Calu3 (cell line): ENCODE measurements around the gene SLC25A40. TPM values are rescaled to one million over a fixed set of nuclear protein-coding genes. Genes with fewer than 3 reads are reported as not detected.
"Not testable (repeated sequence)": the region's sequence is repeated elsewhere in the genome, so short reads cannot be mapped to it uniquely, and the experiment has no call there.

ENCODE experiments used
- BruUV-seq: library from RNA; stranded (reverse); fragments of 400-500 nt; replicated peaks from 2 replicates; lab custom pipeline; 2021; lab: Mats Ljungman, UMichigan
- CTCF ChIA-PET: fragments of 300-600 bp; sonication (Branson Sonifier 250); formaldehyde crosslinking; loops from one replicate; lab custom pipeline; 2022; ENCODE audit warnings: antibody characterized with exemption; lab: Charles Lee
- DNase-seq: peaks from one replicate; pipeline ENCODE4 v3.0.0; 2022
- H3K27ac Mint-ChIP-seq: one replicate; pipeline ENCODE4 v1.8.0; 2022; ENCODE audit warnings: mixed read lengths; ENCODE audit not compliant: unreplicated experiment
- H3K27me3 Mint-ChIP-seq: one replicate; pipeline ENCODE4 v1.8.0; 2022; ENCODE audit warnings: mixed read lengths; ENCODE audit not compliant: unreplicated experiment
- H3K36me3 Mint-ChIP-seq: one replicate; pipeline ENCODE4 v1.8.0; 2022; ENCODE audit warnings: mild to moderate bottlenecking, moderate library complexity, mixed read lengths; ENCODE audit not compliant: insufficient read depth, unreplicated experiment
- H3K4me1 Mint-ChIP-seq: one replicate; pipeline ENCODE4 v1.8.0; 2022; ENCODE audit warnings: mild to moderate bottlenecking, low read depth, mixed read lengths; ENCODE audit not compliant: unreplicated experiment
- H3K4me3 Mint-ChIP-seq: one replicate; pipeline ENCODE4 v1.8.0; 2022; ENCODE audit warnings: mild to moderate bottlenecking, low read depth, moderate library complexity, mixed read lengths; ENCODE audit not compliant: unreplicated experiment
- H3K9me3 Mint-ChIP-seq: one replicate; pipeline ENCODE4 v1.8.0; 2022; ENCODE audit warnings: low read depth, mixed read lengths; ENCODE audit not compliant: unreplicated experiment
- CTCF ChIP-seq: fragments of 200-600 bp; IDR thresholded peaks from one replicate; pipeline ENCODE4 v1.8.0; 2022; ENCODE audit warnings: antibody characterized with exemption; ENCODE audit not compliant: unreplicated experiment
- intact Hi-C: fragments of 100-400 bp; cut with micrococcal nuclease; formaldehyde crosslinking; loops from one replicate; pipeline ENCODE4 v1.10.0; 2022; ENCODE audit not compliant: unreplicated experiment
- total RNA-seq: library from RNA; stranded (reverse); gene quantifications from 2 replicates; pipeline ENCODE4 v1.2.3, GENCODE V29; 2022

The SLC25A40 gene
- total RNA-seq, 1 experiment from 2014 or later: 17.3 TPM

DNA sequence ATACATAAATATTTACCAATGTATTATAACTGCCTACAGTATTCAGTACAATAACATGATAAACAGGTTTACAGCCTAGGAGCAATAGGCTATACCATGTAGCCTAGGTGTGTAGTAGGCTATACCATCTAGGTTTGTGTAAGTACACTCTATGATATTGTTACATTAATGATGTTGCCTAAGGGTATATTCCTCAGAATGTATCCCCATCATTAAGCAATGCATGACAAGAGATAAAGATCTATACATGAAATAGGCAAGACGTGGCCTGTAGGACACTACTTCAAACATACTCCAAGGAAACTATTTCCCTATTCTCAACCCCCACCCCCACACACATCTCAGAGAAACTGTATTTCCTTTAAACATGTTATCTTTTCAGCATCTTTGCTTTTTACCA is 42.6 kb upstream of the SLC25A40 start:
- no TSS peak for BruUV-seq
- DNase-seq: no peak
- TF ChIP-seq CTCF: no peak
- Mint-ChIP-seq H3K4me3 (no peak overlapping the region), H3K9me3 (no peaks in the 10 kb centered on the region), H3K4me1 (no peaks in the 10 kb centered on the region), H3K36me3 (no peaks in the 10 kb centered on the region), H3K27me3 (no peaks in the 10 kb centered on the region), H3K27ac (no peak overlapping the region)
- intact Hi-C loops: no loop called here
- CTCF ChIA-PET: interaction anchor here (0.7 kb wide), 1 partner anchor 150 kb away, joined by 4 read pairs; no protein-coding TSS in a partner anchor

DNA sequence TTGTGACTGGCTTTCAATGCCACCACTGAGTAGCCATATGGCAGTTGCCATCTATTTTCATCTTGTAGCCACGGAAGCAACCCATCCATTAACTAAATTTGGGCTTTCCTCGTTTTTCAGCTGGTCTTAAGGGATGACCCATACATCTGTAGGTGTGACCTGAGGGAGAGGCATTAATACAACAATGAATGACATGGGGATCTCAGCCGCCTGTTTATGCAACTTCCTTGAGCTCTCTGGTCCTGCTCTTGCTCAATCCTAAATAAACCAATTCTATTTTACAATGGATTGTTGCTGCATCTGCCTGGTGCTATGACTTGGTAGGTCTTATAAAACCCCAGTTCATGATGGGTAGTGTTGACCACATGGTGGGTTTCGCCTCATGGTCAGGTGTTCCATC is 36.0 kb upstream of the SLC25A40 start:
- intact Hi-C loops: no loop called here
- Mint-ChIP-seq H3K4me1 (no peaks in the 10 kb centered on the region), H3K4me3 (no peak overlapping the region), H3K27ac (no peak overlapping the region), H3K36me3 (no peaks in the 10 kb centered on the region), H3K27me3 (no peaks in the 10 kb centered on the region), H3K9me3 (no peaks in the 10 kb centered on the region)
- no TSS peak for BruUV-seq
- CTCF ChIA-PET: interaction anchor here (0.6 kb wide), 1 partner anchor 529 kb away, joined by 4 read pairs; no protein-coding TSS in a partner anchor
- DNase-seq: no peak
- TF ChIP-seq CTCF: no peak

DNA sequence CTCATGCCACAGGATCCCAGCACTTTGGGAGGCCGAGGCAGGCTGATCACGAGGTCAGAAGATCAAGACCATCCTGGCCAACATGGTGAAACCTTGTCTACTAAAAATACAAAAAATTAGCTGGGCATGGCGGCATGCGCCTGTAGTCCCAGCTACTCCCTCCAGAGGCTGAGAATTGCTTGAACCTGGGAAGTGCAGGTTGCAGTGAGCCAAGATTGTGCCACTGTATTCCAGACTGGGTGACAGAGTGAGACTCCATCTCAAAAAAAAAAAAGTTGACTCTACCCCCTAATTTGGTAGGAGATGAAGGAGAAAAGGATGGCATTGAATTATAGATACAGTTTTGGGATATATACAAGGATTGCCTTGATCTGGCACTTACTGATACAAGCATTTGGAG is 32.7 kb upstream of the SLC25A40 start:
- BruUV-seq, CTCF ChIA-PET, H3K9me3 Mint-ChIP-seq, DNase-seq, H3K27me3 Mint-ChIP-seq, H3K36me3 Mint-ChIP-seq, H3K4me1 Mint-ChIP-seq, H3K27ac Mint-ChIP-seq, H3K4me3 Mint-ChIP-seq: not testable (repeated sequence)
- intact Hi-C loops: loop anchor here (10.0 kb wide), 1 partner anchor 206 kb away; no protein-coding TSS in a partner anchor

DNA sequence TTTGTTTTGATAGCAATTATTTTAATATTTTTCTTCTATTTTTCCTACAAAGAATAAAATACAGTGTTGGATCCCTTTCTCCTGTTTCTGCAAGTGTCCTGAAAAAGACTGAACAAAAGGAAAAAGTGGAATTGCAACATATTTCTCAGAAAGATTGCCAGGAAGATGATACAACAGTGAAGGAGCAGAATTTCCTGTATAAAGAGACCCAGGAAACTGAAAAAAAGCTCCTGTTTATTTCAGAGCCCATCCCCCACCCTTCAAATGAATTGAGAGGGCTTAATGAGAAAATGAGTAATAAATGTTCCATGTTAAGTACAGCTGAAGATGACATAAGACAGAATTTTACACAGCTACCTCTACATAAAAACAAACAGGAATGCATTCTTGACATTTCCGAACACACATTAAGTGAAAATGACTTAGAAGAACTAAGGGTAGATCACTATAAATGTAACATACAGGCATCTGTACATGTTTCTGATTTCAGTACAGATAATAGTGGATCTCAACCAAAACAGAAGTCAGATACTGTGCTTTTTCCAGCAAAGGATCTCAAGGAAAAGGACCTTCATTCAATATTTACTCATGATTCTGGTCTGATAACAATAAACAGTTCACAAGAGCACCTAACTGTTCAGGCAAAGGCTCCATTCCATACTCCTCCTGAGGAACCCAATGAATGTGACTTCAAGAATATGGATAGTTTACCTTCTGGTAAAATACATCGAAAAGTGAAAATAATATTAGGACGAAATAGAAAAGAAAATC is 31.2 kb upstream of the SLC25A40 start:
- CTCF ChIA-PET, H3K9me3 Mint-ChIP-seq, H3K4me1 Mint-ChIP-seq, H3K4me3 Mint-ChIP-seq, H3K36me3 Mint-ChIP-seq, H3K27ac Mint-ChIP-seq, DNase-seq, BruUV-seq, H3K27me3 Mint-ChIP-seq: not testable (repeated sequence)
- intact Hi-C loops: loop anchor here (10.0 kb wide), 1 partner anchor 207 kb away; no protein-coding TSS in a partner anchor

GRCh38 chr7:87899255-87899654 is 23.1 kb upstream of the SLC25A40 start:
- no peak overlapping the region for H3K4me3 Mint-ChIP-seq
- no peak for TF ChIP-seq CTCF
- no TSS peak for BruUV-seq
- intact Hi-C loops: no loop called here
- no peaks in the 10 kb centered on the region for H3K27me3 Mint-ChIP-seq
- CTCF ChIA-PET: no interaction called here
- no peak overlapping the region for H3K27ac Mint-ChIP-seq
- H3K36me3 Mint-ChIP-seq: peaks cover 13% of the 10 kb centered on the region
- peaks cover 7% of the 10 kb centered on the region for H3K4me1 Mint-ChIP-seq
- no peaks in the 10 kb centered on the region for H3K9me3 Mint-ChIP-seq
- DNase-seq: no peak
